CD4-positive, alpha-beta T cell treated with Interleukin-17A for 1 hour (primary cell): ENCODE measurements around the gene SLC10A4.

Experiments used
- DNase-seq: peaks from one replicate; pipeline ENCODE4 v3.0.0-alpha.2; 2020

SLC10A4 gene

DNA sequence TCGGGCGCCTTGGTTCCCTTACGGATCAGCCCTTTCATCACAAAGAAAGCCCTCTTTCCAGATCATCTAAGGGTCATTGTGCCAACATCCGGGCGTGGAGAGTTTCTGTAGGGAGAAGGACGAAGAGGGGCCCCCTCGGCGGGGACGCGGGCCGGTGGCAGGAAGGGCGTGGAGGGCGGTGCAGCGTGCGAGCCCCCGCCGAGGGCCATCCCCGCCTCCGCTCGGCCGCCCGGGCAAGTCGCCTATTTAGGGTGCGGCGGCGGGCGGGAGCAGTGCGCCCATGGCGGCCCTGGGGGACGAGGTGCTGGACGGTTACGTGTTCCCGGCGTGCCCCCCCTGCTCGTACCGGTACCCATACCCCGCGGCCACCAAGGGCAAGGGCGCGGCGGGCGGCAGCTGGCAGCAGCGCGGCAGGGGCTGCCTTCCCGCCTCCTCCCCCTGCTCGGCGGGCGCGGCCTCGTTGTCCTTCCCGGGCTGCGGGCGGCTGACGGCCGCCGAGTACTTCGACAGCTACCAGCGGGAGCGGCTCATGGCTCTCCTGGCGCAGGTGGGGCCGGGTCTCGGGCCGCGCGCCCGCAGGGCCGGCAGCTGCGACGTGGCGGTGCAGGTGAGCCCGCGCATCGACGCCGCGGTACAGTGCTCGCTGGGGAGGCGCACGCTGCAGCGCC is 7.0 kb downstream of the SLC10A4 start, which contains the start of gene ZAR1:
ZAR1 (plus strand) TSS at position 241 of the 668 bp plus-strand sequence; CDS start at position 281, 40 bp downstream.
- no peak for DNase-seq

DNA sequence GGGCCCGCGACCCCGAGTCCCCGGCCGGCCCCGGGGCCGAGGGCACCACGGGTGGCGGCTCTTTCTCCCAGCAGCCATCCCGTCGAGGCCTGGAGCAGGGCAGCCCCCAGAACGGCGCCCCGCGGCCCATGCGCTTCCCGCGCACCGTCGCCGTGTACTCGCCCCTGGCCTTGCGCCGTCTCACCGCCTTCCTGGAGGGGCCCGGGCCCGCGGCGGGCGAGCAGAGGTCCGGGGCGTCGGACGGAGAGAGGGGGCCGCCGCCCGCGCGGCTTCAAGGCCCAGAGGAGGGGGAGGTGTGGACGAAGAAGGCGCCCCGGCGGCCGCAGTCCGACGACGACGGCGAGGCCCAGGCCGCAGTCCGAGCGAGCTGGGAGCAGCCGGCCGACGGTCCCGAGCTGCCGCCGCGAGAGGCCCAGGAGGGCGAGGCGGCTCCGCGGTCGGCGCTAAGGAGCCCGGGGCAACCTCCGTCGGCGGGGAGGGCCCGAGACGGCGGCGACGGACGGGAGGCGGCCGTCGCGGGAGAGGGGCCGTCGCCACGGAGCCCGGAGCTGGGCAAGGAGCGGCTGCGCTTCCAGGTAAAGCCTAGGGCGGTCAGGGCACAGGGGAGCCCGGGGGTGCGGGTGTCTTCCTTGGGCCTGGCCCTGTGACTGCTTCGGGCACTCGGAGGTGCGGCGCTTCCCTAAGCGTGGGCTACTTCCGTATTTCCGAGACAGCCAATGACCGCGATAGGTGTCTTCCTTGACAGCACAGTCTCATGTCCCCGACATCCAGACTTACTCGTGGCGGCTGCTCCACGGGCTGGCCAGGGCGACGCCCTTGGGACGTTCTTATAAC is 7.8 kb downstream of the SLC10A4 start:
- no peak for DNase-seq

DNA sequence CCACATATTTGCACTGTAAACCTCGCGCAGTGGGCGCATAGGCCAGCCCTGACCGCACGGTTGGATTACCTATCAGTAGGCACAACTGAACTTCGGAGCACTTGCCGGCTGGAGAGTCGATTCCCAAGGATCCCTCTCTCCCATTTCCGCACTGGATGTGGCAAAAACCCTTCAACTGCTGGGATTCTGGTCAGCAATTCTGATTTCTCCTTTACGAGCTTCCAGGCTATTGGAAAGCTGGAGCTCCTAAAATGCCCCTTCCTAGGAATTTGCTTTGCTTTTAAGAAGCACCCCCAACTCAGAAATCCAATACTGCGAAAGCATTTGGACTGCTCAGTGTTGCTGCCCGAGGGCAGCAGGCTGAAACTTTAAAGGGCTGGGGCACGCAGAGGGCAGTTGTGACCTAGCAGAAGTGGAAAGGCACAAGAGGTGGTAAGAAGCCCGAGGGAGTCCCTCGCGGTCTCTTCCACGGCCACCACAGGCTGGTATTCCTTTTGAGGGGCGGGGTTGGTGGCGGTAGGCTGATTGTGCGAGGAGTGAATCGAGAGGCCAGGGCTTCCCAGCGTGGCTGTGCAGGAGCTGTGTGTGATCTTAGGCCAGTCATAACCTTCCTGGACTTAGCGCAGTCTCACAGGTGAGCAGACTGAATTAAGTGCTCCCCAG is 8.5 kb downstream of the SLC10A4 start:
- no peak for DNase-seq

DNA sequence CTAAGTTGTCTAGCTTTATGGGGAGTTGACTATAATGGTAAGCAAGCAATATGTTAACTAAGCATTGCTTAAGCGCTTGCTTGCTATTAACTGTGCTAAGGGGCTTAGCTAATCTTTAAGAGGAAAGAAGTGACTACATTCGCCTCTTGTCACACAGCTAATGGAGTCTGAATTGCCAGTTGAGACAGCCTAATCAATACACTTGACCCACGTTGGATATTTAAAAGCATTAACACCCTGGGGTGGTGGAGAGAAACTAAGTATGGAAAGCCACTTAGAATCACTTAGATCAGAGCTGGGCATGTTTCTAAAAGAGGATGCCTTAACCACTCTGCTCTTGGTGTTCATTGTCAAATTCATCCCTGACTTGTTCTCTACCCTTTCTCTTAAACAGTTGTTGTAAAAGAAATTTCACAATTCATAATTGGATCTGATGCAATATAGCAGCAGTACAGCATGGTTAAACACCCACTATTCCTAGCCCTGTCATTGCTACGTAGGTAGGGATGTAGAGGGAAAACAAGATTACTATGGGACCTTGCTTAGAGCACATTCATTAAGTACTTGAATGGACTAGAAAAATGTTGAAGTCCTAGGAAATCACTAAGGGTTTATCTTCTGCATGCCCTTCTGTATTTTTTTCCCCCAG is 10.4 kb downstream of the SLC10A4 start:
- DNase-seq: no peak

DNA sequence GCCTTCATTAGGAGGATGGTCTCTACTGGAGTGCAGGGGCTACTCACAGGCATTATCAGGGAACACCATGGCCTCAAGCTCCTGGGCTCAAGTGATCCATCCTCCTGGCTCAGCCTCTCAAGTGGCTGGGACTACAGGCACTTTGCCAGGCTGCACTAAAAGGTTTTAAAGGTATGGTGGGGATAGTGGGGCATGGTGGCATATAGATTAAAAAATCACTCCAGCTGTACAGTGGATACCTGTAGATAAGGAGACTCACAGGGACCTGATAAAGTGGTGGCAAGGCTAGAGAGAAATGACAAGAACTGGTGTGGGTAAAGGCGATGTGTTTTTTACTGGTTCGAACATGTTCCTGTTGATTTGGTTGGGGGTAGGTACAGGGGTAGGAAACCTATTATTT is 12.8 kb downstream of the SLC10A4 start:
- no peak for DNase-seq

DNA sequence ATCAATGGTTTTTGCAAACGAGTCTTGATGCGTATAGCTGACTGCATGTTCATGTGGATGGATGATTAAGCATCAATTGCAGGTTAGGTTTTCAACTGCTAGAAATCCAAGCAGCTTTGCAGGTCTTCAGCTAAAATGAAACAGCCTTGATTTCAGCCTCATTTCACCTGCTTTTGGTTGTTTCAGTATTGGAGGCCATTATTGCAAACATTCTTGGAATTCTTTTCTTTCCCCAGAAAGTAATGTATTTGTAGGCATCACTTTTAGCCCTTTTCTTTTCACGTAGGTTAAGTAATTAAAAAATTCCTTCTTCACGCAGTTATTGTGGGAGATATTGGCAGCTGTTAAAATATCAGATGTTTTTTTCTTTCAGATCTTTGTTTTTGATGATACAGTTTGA is 15.8 kb downstream of the SLC10A4 start:
- no peak for DNase-seq

DNA sequence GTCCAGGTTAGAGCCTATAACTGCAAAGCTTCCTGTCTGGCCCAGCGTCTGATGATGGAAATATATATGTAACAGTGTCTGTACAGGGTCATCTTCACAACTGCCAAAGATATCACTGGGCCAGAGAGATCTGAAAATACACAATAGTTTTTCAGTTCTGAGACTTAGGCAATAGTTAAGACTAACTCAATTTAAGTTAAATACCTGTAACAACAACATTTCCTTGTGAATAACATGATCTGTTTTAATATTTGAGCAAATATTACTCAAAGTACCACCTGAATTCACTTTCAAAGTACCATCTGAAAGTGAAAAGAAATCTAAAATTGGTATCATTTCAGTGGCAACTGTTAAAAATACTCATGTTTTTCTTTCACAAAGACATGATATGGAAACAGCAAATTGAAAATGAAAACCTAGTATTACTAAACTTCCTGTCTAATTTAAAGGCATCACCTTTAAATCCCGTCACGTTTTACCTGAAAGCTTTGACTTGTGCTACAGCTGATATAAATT is 16.5 kb downstream of the SLC10A4 start:
- DNase-seq: no peak

DNA sequence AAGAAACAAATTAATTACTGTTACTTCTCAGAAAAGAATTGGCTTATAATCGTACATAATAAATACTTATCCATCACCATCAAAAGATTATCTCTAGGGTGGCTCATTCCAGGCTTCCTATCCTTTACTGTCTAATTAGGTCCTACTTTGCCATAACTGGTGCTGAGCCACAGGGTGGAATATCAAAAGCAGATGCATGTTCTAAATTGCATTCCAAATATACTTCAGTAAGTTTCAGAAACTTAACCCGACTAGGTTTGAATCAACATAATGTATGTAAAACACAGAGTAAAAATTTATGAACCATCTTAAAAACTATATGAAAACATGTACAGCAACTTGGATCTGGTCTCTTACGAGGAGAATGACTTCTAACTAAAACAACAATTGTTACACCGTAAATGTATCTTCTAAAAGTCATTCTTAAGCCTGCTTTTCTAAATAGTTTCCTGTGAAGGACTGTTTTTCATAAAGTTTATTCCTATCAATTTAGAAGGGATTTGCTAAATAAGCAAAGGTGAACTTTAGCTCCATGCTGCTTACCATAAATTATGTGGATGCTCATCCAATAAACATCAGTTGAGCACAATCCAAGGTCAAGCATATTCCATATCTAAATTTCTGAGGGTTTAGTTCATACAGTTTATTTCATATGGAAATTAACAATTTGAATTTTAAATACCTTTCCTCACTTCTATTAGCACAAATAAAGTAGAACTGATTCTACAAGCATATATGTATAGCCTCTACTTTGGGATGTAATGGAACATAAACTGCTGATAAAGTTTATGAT is 20.3 kb downstream of the SLC10A4 start:
- DNase-seq: no peak

DNA sequence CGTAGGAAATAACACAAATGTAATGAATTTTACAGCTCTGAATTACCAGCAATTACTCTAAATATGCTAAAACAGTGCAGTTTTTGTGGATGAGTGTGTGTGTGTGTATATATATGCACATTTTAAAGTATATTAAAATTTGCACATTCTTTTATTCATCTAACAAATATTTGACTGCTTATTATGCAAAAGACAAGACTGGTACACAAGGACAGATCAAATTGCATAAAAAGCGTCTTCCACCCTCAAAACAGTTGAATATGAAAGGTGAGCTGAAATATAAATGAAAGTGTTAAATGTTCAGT is 20.8 kb downstream of the SLC10A4 start:
- no peak for DNase-seq

DNA sequence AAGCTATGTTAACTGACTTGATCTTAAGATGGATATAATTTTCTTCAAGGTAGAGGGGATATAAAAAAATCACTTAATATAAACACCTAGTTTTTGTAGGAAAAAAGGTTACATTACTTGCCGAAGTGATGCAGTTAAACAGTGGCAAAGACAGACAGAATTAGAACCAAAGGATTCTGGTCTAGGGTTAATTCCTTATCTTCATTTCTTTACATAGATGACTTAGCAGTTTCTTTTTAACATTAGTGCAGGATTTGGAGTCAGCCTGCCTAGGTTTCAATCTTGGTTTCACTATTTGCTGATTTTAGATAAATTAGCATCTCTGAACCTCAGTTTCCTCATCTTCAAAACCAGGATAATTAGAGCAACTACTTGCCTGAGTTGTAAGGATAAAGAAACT is 21.2 kb downstream of the SLC10A4 start:
- no peak for DNase-seq

DNA sequence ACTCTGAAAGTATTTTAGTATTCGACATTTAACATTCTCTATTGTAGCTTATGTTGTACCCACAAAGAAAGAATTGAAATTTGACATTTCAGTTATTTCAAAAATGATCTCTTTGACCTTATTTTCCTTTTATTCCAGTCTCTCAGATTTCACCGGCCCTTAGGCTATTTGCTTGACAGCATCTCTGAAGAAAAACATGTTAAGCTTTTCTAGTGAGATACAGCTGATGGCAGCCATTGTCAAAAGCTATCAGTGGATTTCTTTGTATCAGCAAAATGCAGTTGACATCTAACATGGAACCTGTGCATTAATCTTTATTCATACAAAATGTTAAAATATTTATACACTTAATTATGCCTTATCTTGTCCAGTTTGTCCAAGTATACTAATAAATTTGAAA is 23.6 kb downstream of the SLC10A4 start:
- DNase-seq: no peak

DNA sequence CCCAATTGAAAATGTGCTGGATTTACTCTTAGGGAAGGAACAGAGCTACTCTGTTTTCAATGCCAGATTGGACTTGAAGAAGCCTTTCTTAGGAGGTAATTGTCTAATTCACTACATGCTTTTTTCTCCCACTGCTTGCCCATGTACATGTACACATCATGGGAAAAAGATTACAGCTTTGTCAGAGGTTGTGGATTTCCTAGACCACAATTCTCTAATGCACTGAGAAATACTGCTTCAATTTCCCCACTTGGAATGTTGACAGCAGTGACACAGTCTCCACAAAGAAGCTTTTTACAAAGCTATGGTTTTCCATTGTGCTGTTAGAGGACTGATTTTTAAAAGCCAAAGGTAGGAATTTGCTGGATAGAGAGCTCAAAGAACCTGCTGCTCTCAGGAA is 26.4 kb downstream of the SLC10A4 start:
- DNase-seq: no peak

DNA sequence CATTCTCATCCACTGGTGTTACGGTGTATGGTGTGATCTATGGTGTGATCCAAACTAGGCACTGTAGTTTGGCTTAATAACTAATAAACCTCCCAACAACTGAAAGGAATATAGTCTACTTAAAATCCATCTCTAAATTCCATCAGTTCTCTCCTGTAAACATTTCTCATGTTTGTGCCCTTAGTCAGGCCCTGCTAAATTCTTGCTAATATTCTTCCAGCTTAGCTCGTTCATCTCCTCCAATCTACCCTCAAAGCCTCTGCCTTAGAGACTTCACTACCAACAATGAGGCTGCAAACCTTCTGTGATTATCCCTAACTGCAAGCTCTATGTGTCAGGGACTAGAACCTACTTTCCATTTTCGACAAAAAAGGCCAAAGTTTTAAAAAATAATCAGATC is 35.0 kb downstream of the SLC10A4 start:
- DNase-seq: no peak

DNA sequence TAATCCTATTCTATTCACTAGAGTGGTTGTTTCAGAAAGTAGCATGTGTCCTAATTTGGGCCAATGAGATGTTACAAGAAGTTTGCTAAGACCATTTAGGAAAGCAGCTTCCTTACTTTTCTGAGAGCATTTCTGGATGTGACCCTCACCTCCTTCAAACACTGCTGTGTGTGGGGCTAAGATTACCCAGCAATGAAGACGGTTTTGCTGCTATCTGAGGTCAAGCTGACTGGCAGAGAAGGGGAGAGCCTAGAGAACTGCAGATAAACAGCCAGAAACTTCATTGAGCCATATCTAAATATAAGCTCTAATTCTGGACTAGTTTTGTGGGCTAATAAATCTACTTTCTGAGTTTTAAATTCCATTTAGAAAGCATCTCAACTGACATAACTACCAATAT is 43.3 kb downstream of the SLC10A4 start:
- DNase-seq: no peak

DNA sequence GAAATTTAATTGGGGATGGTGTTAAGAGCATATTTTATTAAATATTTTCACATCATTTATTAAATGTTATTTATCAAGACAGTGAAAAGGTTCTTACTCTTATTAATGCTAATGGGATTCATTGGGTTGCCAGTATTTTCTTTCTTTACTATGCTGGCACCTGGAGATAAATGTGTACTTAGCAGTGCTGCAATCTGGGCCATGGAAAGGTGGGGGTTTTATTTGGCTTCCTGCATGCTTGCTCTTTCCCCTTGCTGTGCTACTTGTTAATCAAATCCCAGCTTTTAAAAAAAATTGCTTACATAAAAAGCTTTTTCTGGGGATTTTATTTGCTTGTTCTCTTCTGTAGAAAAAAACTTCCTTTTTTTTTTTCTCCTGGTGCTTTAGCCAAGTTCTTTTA is 55.2 kb downstream of the SLC10A4 start:
- DNase-seq: no peak
